Astrocyte (in vitro differentiated cells and primary cell): ENCODE measurements around the gene JMJD7.

Experiments used
- EZH2 ChIP-seq: IDR thresholded peaks from 2 replicates; pipeline ENCODE4 v1.6.1; 2012; ENCODE audit warnings: mild to moderate bottlenecking, low read length, inconsistent platforms; ENCODE audit not compliant: insufficient read depth
- TF ChIP-seq, protein P1 (sequence below): IDR thresholded peaks from 2 replicates; pipeline ENCODE4 v1.5.1; 2011; ENCODE audit warnings: low read depth, mild to moderate bottlenecking, inconsistent platforms, low read length, moderate library complexity; ENCODE audit not compliant: insufficient read depth

DNA sequence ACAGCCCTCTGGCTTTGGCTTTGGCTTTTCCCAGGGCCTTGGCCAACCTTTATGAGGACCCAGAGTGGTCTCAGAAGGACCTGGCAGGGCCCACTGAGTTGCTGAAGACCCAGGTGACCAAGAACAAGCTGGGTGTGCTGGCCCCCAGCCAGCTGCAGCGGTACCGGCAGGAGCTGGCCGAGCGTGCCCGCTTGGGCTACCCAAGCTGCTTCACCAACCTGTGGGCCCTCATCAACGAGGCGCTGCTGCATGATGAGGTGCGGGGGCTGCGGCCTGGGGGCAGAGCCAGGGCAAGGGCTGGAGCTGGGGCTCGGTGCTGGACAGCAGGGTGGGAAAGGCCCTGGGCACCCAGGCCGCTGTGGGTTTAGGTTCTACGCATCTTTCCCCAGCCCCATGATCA is 16.9 kb downstream of the JMJD7 start:
- TF ChIP-seq, protein P1, sequence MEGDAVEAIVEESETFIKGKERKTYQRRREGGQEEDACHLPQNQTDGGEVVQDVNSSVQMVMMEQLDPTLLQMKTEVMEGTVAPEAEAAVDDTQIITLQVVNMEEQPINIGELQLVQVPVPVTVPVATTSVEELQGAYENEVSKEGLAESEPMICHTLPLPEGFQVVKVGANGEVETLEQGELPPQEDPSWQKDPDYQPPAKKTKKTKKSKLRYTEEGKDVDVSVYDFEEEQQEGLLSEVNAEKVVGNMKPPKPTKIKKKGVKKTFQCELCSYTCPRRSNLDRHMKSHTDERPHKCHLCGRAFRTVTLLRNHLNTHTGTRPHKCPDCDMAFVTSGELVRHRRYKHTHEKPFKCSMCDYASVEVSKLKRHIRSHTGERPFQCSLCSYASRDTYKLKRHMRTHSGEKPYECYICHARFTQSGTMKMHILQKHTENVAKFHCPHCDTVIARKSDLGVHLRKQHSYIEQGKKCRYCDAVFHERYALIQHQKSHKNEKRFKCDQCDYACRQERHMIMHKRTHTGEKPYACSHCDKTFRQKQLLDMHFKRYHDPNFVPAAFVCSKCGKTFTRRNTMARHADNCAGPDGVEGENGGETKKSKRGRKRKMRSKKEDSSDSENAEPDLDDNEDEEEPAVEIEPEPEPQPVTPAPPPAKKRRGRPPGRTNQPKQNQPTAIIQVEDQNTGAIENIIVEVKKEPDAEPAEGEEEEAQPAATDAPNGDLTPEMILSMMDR, result no peak
- no peak for TF ChIP-seq EZH2
